H1 (cell line): ENCODE measurements around the gene CST6. TPM values are rescaled to one million over a fixed set of nuclear protein-coding genes. Genes with fewer than 3 reads are reported as not detected.

Experiments used
- CTCF ChIA-PET: fragments of 300-600 bp; sonication (Branson Sonifier 250); formaldehyde crosslinking; loops from one replicate; lab custom pipeline; 2021; ENCODE audit not compliant: partially characterized antibody; lab: Charles Lee
- POLR2A ChIA-PET: fragments of 300-600 bp; sonication (Branson Sonifier 250); formaldehyde crosslinking; loops from one replicate; lab custom pipeline; 2021; ENCODE audit warnings: inconsistent platforms; ENCODE audit not compliant: partially characterized antibody; lab: Charles Lee
- DNase-seq, 2 experiments: peaks; one replicate each; pipeline versions ENCODE4 v3.0.0 to v3.0.0-alpha.2; 2010 to 2022; ENCODE audit warnings: low spot score in 2 of 2, low read depth in 1 of 2, mixed read lengths in 1 of 2
- FAIRE-seq: peaks from 2 replicates; lab custom pipeline; 2011; peaks lifted over from hg19 to GRCh38; lab: Jason Lieb, UNC
- H2AFZ ChIP-seq: 2 replicates; pipeline ENCODE4 v1.8.1; 2012; ENCODE audit warnings: low read length, inconsistent platforms
- H2AK5ac ChIP-seq: 2 replicates; pipeline ENCODE4 v1.6.1; 2013; ENCODE audit warnings: low read depth, low read length
- H2BK120ac ChIP-seq: replicated peaks from 2 replicates; pipeline ENCODE3; 2013; ENCODE audit warnings: low read depth, low read length, inconsistent platforms
- H2BK12ac ChIP-seq: 2 replicates; pipeline ENCODE4 v1.6.1; 2013; ENCODE audit warnings: low read depth, low read length
- H2BK15ac ChIP-seq: 2 replicates; pipeline ENCODE4 v1.6.1; 2013; ENCODE audit warnings: low read length
- H2BK20ac ChIP-seq: 2 replicates; pipeline ENCODE4 v1.6.1; 2013; ENCODE audit warnings: low read length
- H2BK5ac ChIP-seq: 2 replicates; pipeline ENCODE4 v1.6.1; 2013; ENCODE audit warnings: low read depth, low read length
- H3K14ac ChIP-seq: 2 replicates; pipeline ENCODE4 v1.6.1; 2013; ENCODE audit warnings: inconsistent platforms; ENCODE audit not compliant: insufficient read length
- H3K18ac ChIP-seq: 2 replicates; pipeline ENCODE4 v1.6.1; 2013; ENCODE audit warnings: low read length; ENCODE audit errors: extremely low read depth
- H3K23ac ChIP-seq: 2 replicates; pipeline ENCODE4 v1.6.1; 2013; ENCODE audit warnings: inconsistent platforms; ENCODE audit not compliant: insufficient read length
- H3K23me2 ChIP-seq: 2 replicates; pipeline ENCODE4 v1.6.1; 2013; ENCODE audit warnings: low read depth, low read length
- H3K27ac ChIP-seq: 2 replicates; pipeline ENCODE4 v1.6.1; 2011; ENCODE audit warnings: low read depth, low read length, inconsistent platforms
- H3K27me3 ChIP-seq, 4 experiments: replicated peaks in 1 of 4; 1 replicate in 1 of 4; 2 replicates in 3 of 4; pipeline versions ENCODE4 v1.6.1 to v1.8.1; 2011 to 2013; ENCODE audit warnings: low read length in 3 of 4, mild to moderate bottlenecking in 3 of 4, inconsistent platforms in 2 of 4, mixed read lengths in 2 of 4, moderate library complexity in 1 of 4; ENCODE audit not compliant: control insufficient read depth in 3 of 4, insufficient read depth in 3 of 4; ENCODE audit errors: extremely low read depth in 1 of 4
- H3K36me3 ChIP-seq, 4 experiments: 2 replicates each; pipeline versions ENCODE4 v1.6.1 to v1.8.1; 2011 to 2013; ENCODE audit warnings: mild to moderate bottlenecking in 4 of 4, low read length in 3 of 4, moderate library complexity in 2 of 4, control low read depth in 1 of 4, inconsistent platforms in 1 of 4; ENCODE audit not compliant: insufficient read depth in 4 of 4, control insufficient read depth in 2 of 4
- H3K4ac ChIP-seq: replicated peaks from 2 replicates; pipeline ENCODE3; 2013; ENCODE audit warnings: low read length, low read depth, mixed read lengths, inconsistent platforms; ENCODE audit not compliant: insufficient read length
- H3K4me1 ChIP-seq, 4 experiments: replicated peaks in 1 of 4; 1 replicate in 1 of 4; 2 replicates in 3 of 4; pipeline versions ENCODE4 v1.6.1 to v1.8.1; 2011 to 2013; ENCODE audit warnings: low read length in 3 of 4, inconsistent platforms in 2 of 4, mixed read lengths in 1 of 4; ENCODE audit not compliant: insufficient read depth in 4 of 4, control insufficient read depth in 3 of 4
- H3K4me2 ChIP-seq, 2 experiments: 2 replicates each; pipeline versions ENCODE4 v1.6.1 to v1.8.1; 2011 to 2013; ENCODE audit warnings: low read depth in 2 of 2, low read length in 2 of 2, control low read depth in 1 of 2, inconsistent platforms in 1 of 2, mild to moderate bottlenecking in 1 of 2; ENCODE audit not compliant: insufficient read depth in 1 of 2
- H3K4me3 ChIP-seq, 4 experiments: fragments of 200-600, 300-600 bp in 1 of 4; sonication (generic), shearing (Covaris generic), sonication (Bioruptor Twin) in 1 of 4; 2 replicates each; pipeline versions ENCODE4 v1.5.1 to v1.8.1; 2011 to 2016; ENCODE audit warnings: low read length in 4 of 4, low read depth in 3 of 4, control low read depth in 2 of 4, inconsistent platforms in 2 of 4, mild to moderate bottlenecking in 2 of 4, mixed read lengths in 1 of 4, moderate library complexity in 1 of 4; ENCODE audit not compliant: insufficient read depth in 2 of 4; ENCODE audit errors: extremely low read depth in 1 of 4
- H3K56ac ChIP-seq: replicated peaks from 2 replicates; pipeline ENCODE3; 2013; ENCODE audit warnings: low read depth, mild to moderate bottlenecking, mixed read lengths, low read length, inconsistent platforms; ENCODE audit not compliant: insufficient read length
- H3K79me1 ChIP-seq: 2 replicates; pipeline ENCODE4 v1.6.1; 2013; ENCODE audit warnings: low read depth, low read length, control low read depth
- H3K79me2 ChIP-seq, 2 experiments: 2 replicates each; pipeline versions ENCODE4 v1.6.1 to v1.8.1; 2012 to 2013; ENCODE audit warnings: low read length in 2 of 2, mild to moderate bottlenecking in 2 of 2, inconsistent platforms in 1 of 2; ENCODE audit not compliant: insufficient read depth in 2 of 2, control insufficient read depth in 1 of 2
- H3K9ac ChIP-seq, 4 experiments: replicated peaks in 1 of 4; 1 replicate in 1 of 4; 2 replicates in 3 of 4; pipeline versions ENCODE4 v1.6.1 to v1.8.1; 2011 to 2013; ENCODE audit warnings: low read depth in 3 of 4, low read length in 3 of 4, control low read depth in 2 of 4, mild to moderate bottlenecking in 2 of 4, moderate library complexity in 2 of 4, inconsistent platforms in 1 of 4; ENCODE audit errors: extremely low read depth in 1 of 4
- H3K9me3 ChIP-seq, 2 experiments: 2 replicates each; pipeline versions ENCODE4 v1.6.1 to v1.8.1; 2012 to 2013; ENCODE audit warnings: mild to moderate bottlenecking in 2 of 2, moderate library complexity in 2 of 2, control low read depth in 1 of 2, inconsistent platforms in 1 of 2, low read depth in 1 of 2, low read length in 1 of 2, mixed read lengths in 1 of 2; ENCODE audit not compliant: insufficient read depth in 2 of 2
- H4K20me1 ChIP-seq, 2 experiments: replicated peaks in 1 of 2; 2 replicates each; pipeline versions ENCODE3 to v1.8.1; 2011 to 2013; ENCODE audit warnings: inconsistent platforms in 2 of 2, low read length in 2 of 2, mild to moderate bottlenecking in 1 of 2; ENCODE audit not compliant: insufficient read depth in 2 of 2, control insufficient read depth in 1 of 2
- H4K5ac ChIP-seq: 2 replicates; pipeline ENCODE4 v1.6.1; 2013; ENCODE audit warnings: low read length, low read depth, mixed read lengths, inconsistent platforms; ENCODE audit not compliant: insufficient read length
- H4K8ac ChIP-seq: 2 replicates; pipeline ENCODE4 v1.8.0; 2013; ENCODE audit warnings: mild to moderate bottlenecking, moderate library complexity, low read length, inconsistent platforms; ENCODE audit not compliant: insufficient read depth; ENCODE audit errors: extremely low read depth
- H4K91ac ChIP-seq: replicated peaks from 2 replicates; pipeline ENCODE3; 2013; ENCODE audit warnings: low read length, mixed read lengths, inconsistent platforms; ENCODE audit not compliant: insufficient read length
- CEBPB ChIP-seq: IDR thresholded peaks from 2 replicates; pipeline ENCODE4 v1.6.1; 2012; ENCODE audit warnings: low read depth, low read length
- EZH2 ChIP-seq: fragments of 200-600 bp; sonication (generic); IDR thresholded peaks from 2 replicates; pipeline ENCODE4 v1.7.1; 2012; ENCODE audit warnings: low read depth, mild to moderate bottlenecking, moderate library complexity, low read length, inconsistent platforms; ENCODE audit not compliant: severe bottlenecking
- POLR2AphosphoS5 ChIP-seq: IDR thresholded peaks from 2 replicates; pipeline ENCODE4 v1.6.1; 2011; ENCODE audit warnings: low read depth, low read length
- TEAD4 ChIP-seq: IDR thresholded peaks from 2 replicates; pipeline ENCODE4 v1.6.1; 2012; ENCODE audit warnings: low read depth, low read length, inconsistent platforms, mixed read lengths
- WGBS, 2 experiments: shearing (Covaris generic) in 1 of 2; methylation state at CpG; one replicate each; pipeline versions ENCODE4 v1.1.6 to v1.1.7; 2013 to 2015; ENCODE audit warnings: low lambda C conversion rate in 2 of 2, mixed read lengths in 2 of 2, inconsistent platforms in 1 of 2, low coverage in 1 of 2, missing lambda C conversion rate in 1 of 2; ENCODE audit not compliant: insufficient replicate concordance in 2 of 2, insufficient coverage in 1 of 2, insufficient read length in 1 of 2; ENCODE audit errors: extremely low coverage in 1 of 2, missing lambda C conversion rate in 1 of 2; 5-methylcytosine and 5-hydroxymethylcytosine counted together
- polyA plus RNA-seq, 7 experiments: library from polyadenylated mRNA; depleted of rRNA in 3 of 7; stranded (reverse) in 5 of 7; unstranded in 2 of 7; fragments of >200 nt in 5 of 7; fragments of 200-250 nt in 2 of 7; gene quantifications; 1 replicate in 5 of 7; 2 replicates in 1 of 7; 4 replicates in 1 of 7; pipeline versions ENCODE4 v1.2.1 to v1.2.3, GENCODE V29; 2011 to 2013; ENCODE audit warnings: missing spikeins in 2 of 7, mixed read lengths in 2 of 7
- total RNA-seq: library from RNA; stranded (reverse); fragmentation: NEBNext Ultra II Directional; extraction: Animal tissue kit (Norgen Biotek cat#: 25700); gene quantifications from 2 replicates; pipeline ENCODE4 v1.2.1, GENCODE V29; 2021

The CST6 gene
- total and polyA plus RNA-seq, 2 of the 8 experiments (the other 6 are each of a cell fraction or from before 2014, with no cell fraction given): 1.6 to 7.6 TPM

DNA sequence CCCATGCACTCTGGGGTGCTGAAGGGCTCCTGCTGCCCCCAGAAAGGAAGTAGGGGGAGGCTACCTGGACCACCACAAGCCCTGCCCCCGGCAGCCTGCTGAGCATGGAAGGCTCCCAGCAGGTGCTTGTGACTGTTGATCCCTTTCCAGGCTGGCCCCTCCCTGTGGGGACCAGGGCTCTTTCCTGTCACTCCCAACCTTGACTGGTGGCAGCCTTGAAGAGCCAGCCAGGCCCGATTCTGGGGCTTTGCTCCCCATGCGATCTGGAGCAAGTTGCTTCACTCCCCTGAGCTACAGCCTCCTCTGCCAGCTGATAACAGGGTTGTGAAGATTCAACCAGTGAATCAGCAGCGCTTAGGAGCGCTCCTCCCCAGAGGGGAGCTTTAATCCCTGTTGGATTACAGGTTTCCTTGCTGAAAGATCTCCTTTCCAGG, 4.6 kb upstream of the CST6 start:
- no peak overlapping the region for H3K9ac ChIP-seq
- FAIRE-seq: no peak
- no peak for TF ChIP-seq TEAD4
- no peak for TF ChIP-seq EZH2
- TF ChIP-seq POLR2AphosphoS5: peak; percentile 6; the same call in 1 of the 2 replicates
- TF ChIP-seq CEBPB: no peak
- H3K4me3 ChIP-seq: no peak overlapping the region; a peak in 1 of 8 replicates
- peaks cover 0 to 9% of the 10 kb centered on the region in 2 experiments; a peak in 2 of 4 replicates for H3K79me2 ChIP-seq
- H2BK15ac ChIP-seq: no peak overlapping the region
- H3K36me3 ChIP-seq: peaks cover 0 to 10% (median 4%) of the 10 kb centered on the region in 4 experiments; a peak in 5 of 8 replicates
- ChIA-PET CTCF (interaction anchor here (0.7 to 3.1 kb wide), 4 partner anchors 15 to 106 kb away, joined by 3 to 15 read pairs (median 6); no protein-coding TSS in a partner anchor), POLR2A (interaction anchor here (0.6 to 1.8 kb wide), 5 partner anchors 44 to 147 kb away, joined by 3 to 4 read pairs (median 4); partner anchors contain the start of gene MUS81)
- H3K18ac ChIP-seq: no peak overlapping the region
- no peak for DNase-seq
- H3K56ac ChIP-seq: no peak overlapping the region
- H2BK5ac ChIP-seq: no peak overlapping the region; the same call in 1 of the 2 replicates
- H4K20me1 ChIP-seq: peaks cover 0 to 4% of the 10 kb centered on the region in 2 experiments
- H3K4me2 ChIP-seq: no peak overlapping the region
- H2BK20ac ChIP-seq: no peak overlapping the region
- H3K27ac ChIP-seq: no peak overlapping the region
- H4K8ac ChIP-seq: no peak overlapping the region
- peaks cover 6 to 17% (median 14%) of the 10 kb centered on the region in 4 experiments for H3K27me3 ChIP-seq
- H3K4me1 ChIP-seq: peaks cover 0 to 21% (median 8%) of the 10 kb centered on the region in 4 experiments; a peak in 5 of 7 replicates
- WGBS, 2 experiments: 81% methylated on average over 5 of the region's 5 CpGs; no CpG with 5 or more reads in 1 of the 2 experiments
- peaks cover 2% of the 10 kb centered on the region; the same call in 1 of the 2 replicates for H3K23me2 ChIP-seq
- no peak overlapping the region for H3K14ac ChIP-seq
- H3K23ac ChIP-seq: no peak overlapping the region
- no peaks in the 10 kb centered on the region for H3K9me3 ChIP-seq
- peaks cover 8% of the 10 kb centered on the region for H3K79me1 ChIP-seq
- H2BK120ac ChIP-seq: no peak overlapping the region
- no peak overlapping the region for H4K5ac ChIP-seq
- H2BK12ac ChIP-seq: peak overlapping the region; percentile 71; the same call in 1 of the 2 replicates
- H2AFZ ChIP-seq: no peak overlapping the region
- H2AK5ac ChIP-seq: no peak overlapping the region
- no peak overlapping the region for H3K4ac ChIP-seq
- H4K91ac ChIP-seq: peak overlapping the region; percentile 30
